Liver (tissue), 9 donors: ENCODE data around the gene CDH26. TPM values are rescaled to one million over a fixed set of nuclear protein-coding genes. Genes with fewer than 3 reads are reported as not detected.

Experiments
- DNase-seq: peaks from one replicate; pipeline ENCODE4 v3.0.0-alpha.2; 2017; ENCODE audit warnings: low spot score
- H3K27ac ChIP-seq, 2 donors: one replicate each; pipeline ENCODE4 v1.7.0; 2013; ENCODE audit warnings: inconsistent platforms in 2 of 2, low read length in 2 of 2, control low read depth in 1 of 2, low read depth in 1 of 2, mild to moderate bottlenecking in 1 of 2
- H3K27me3 ChIP-seq, 4 donors: one replicate each; pipeline versions ENCODE4 v1.6.1 to v1.7.0; 2013; ENCODE audit warnings: low read length in 3 of 4, inconsistent platforms in 1 of 4, mild to moderate bottlenecking in 1 of 4, moderate library complexity in 1 of 4; ENCODE audit not compliant: control insufficient read depth in 4 of 4, insufficient read depth in 4 of 4
- H3K36me3 ChIP-seq, 4 donors: one replicate each; pipeline versions ENCODE4 v1.6.1 to v1.7.0; 2013; ENCODE audit warnings: low read length in 3 of 4, mild to moderate bottlenecking in 3 of 4, low read depth in 1 of 4, moderate library complexity in 1 of 4; ENCODE audit not compliant: control insufficient read depth in 4 of 4, insufficient read depth in 3 of 4
- H3K4me1 ChIP-seq, 4 donors: one replicate each; pipeline versions ENCODE4 v1.6.1 to v1.7.0; 2013; ENCODE audit warnings: low read length in 3 of 4, mild to moderate bottlenecking in 3 of 4, moderate library complexity in 1 of 4; ENCODE audit not compliant: control insufficient read depth in 4 of 4, insufficient read depth in 4 of 4
- H3K4me3 ChIP-seq, 3 donors: one replicate each; pipeline versions ENCODE4 v1.6.1 to v1.7.0; 2013; ENCODE audit warnings: low read length in 3 of 3, control low read depth in 1 of 3, low read depth in 1 of 3, mild to moderate bottlenecking in 1 of 3
- H3K9ac ChIP-seq, 2 donors: one replicate each; pipeline ENCODE4 v1.7.0; 2013; ENCODE audit warnings: low read length in 2 of 2, mild to moderate bottlenecking in 2 of 2, moderate library complexity in 2 of 2, control low read depth in 1 of 2, low read depth in 1 of 2
- H3K9me3 ChIP-seq, 4 donors: one replicate each; pipeline versions ENCODE4 v1.6.1 to v1.7.0; 2013; ENCODE audit warnings: low read length in 3 of 4; ENCODE audit not compliant: control insufficient read depth in 4 of 4
- ATF3 ChIP-seq: IDR thresholded peaks from 2 replicates; pipeline ENCODE4 v1.6.1; 2016; ENCODE audit warnings: antibody characterized with exemption
- GABPA ChIP-seq, 2 donors: IDR thresholded peaks in 1 of 2; conservative IDR thresholded peaks in 1 of 2; 2 replicates each; pipeline ENCODE4 v1.6.1; 2016; ENCODE audit warnings: antibody characterized with exemption in 2 of 2, mild to moderate bottlenecking in 1 of 2, moderate library complexity in 1 of 2
- HNF4A ChIP-seq, 2 donors: conservative IDR thresholded peaks; 2 replicates each; pipeline ENCODE4 v1.6.1; 2016; ENCODE audit warnings: antibody characterized with exemption in 2 of 2, mild to moderate bottlenecking in 2 of 2
- HNF4G ChIP-seq: IDR thresholded peaks from 2 replicates; pipeline ENCODE4 v1.6.1; 2016; ENCODE audit warnings: antibody characterized with exemption
- JUND ChIP-seq, 2 donors: IDR thresholded peaks; 2 replicates each; pipeline ENCODE4 v1.6.1; 2016; ENCODE audit warnings: antibody characterized with exemption in 2 of 2
- MAX ChIP-seq: IDR thresholded peaks from 2 replicates; pipeline ENCODE4 v1.6.1; 2016; ENCODE audit warnings: antibody characterized with exemption
- NR2F2 ChIP-seq: IDR thresholded peaks from 2 replicates; pipeline ENCODE4 v1.6.1; 2016; ENCODE audit warnings: antibody characterized with exemption
- RAD21 ChIP-seq, 2 donors: IDR thresholded peaks; 2 replicates each; pipeline ENCODE4 v1.6.1; 2016; ENCODE audit warnings: antibody characterized with exemption in 2 of 2, mild to moderate bottlenecking in 2 of 2
- RXRA ChIP-seq, 2 donors: IDR thresholded peaks; 2 replicates each; pipeline ENCODE4 v1.6.1; 2017 to 2018; ENCODE audit warnings: antibody characterized with exemption in 2 of 2, mild to moderate bottlenecking in 1 of 2
- SP1 ChIP-seq: IDR thresholded peaks from 2 replicates; pipeline ENCODE4 v1.6.1; 2018; ENCODE audit warnings: antibody characterized with exemption, mild to moderate bottlenecking
- TAF1 ChIP-seq: conservative IDR thresholded peaks from 2 replicates; pipeline ENCODE4 v1.6.1; 2016; ENCODE audit warnings: antibody characterized with exemption, mild to moderate bottlenecking
- YY1 ChIP-seq: IDR thresholded peaks from 2 replicates; pipeline ENCODE4 v1.6.1; 2016; ENCODE audit warnings: antibody characterized with exemption, mild to moderate bottlenecking
- ZBTB33 ChIP-seq: IDR thresholded peaks from 2 replicates; pipeline ENCODE4 v1.6.1; 2016; ENCODE audit warnings: antibody characterized with exemption
- WGBS: extraction: QIAGEN DNeasy Blood & Tissue Kit; methylation state at CpG from one replicate; pipeline ENCODE4 v1.1.7; 2013; 5-methylcytosine and 5-hydroxymethylcytosine counted together
- polyA plus RNA-seq, 2 donors: library from polyadenylated mRNA; stranded (reverse) in 1 of 2; unstranded in 1 of 2; fragments of 200-250 nt in 1 of 2; fragments of >200 nt in 1 of 2; fragmentation: Nextera tagmentation in 1 of 2; extraction: Ambion mirVana in 1 of 2; gene quantifications; one replicate each; pipeline versions ENCODE4 v1.2.1 to v1.2.3, GENCODE V29; 2013 to 2015
- total RNA-seq, 2 donors: library from RNA; depleted of rRNA; stranded (reverse); fragments of >200 nt; gene quantifications; one replicate each; pipeline ENCODE4 v1.2.3, GENCODE V29; 2014
- TF ChIP-seq, protein P1 (sequence below): IDR thresholded peaks from 2 replicates; pipeline ENCODE4 v1.6.1; 2016; ENCODE audit warnings: antibody characterized with exemption, mild to moderate bottlenecking
- TF ChIP-seq, protein P2 (sequence below): fragments of 150-350 bp; IDR thresholded peaks from 2 replicates; pipeline ENCODE4 v1.5.1; 2017; ENCODE audit warnings: improper control_type of control experiment, low read depth, low read length; ENCODE audit not compliant: missing input control
- donor health status: healthy.
- donor health status: healthy.
- donor health status: healthy.
- donor health status: healthy.
- donor health status: healthy.

CDH26 gene
- total and polyA plus RNA-seq, 4 donors = 0.03 to 0.70 (median 0.43) TPM

GRCh38 chr20:59933296-59933848 lies 24.9 kb upstream of the CDH26 start, which contains the start of gene SYCP2:
Gene SYCP2 (minus strand): TSS chr20:59933637. CDS start chr20:59922413, 11,224 bp downstream.
- Histone ChIP-seq H3K4me1 (peaks cover 0 to 12% (median 6%) of the 10 kb centered on the region in 4 donors), H3K9me3 (no peaks in the 10 kb centered on the region), H3K27me3 (peaks cover 0 to 8% (median 1%) of the 10 kb centered on the region in 4 donors), H3K36me3 (no peaks in the 10 kb centered on the region), H3K4me3 (peak within 1 kb of the TSS in 2 of 3 donors; percentile 36 to 48), H3K9ac (no peak within 1 kb of the TSS), H3K27ac (peak within 1 kb of the TSS; percentile 46 to 49)
- 33% methylated on average over 65 of the region's 65 CpGs for WGBS
- TF ChIP-seq TAF1 (no peak), GABPA (IDR thresholded peaks at IDR 0.05 in 1 of 2, conservative IDR thresholded peaks at IDR 0.05 in 1 of 2) (no peak), SP1 (no peak), JUND (IDR thresholded peaks at IDR 0.05) (no peak), NR2F2 (no peak), RAD21 (IDR thresholded peaks at IDR 0.05) (no peak), HNF4A (conservative IDR thresholded peaks at IDR 0.05) (no peak), RXRA (IDR thresholded peaks at IDR 0.05) (no peak), YY1 (no peak), MAX (no peak)
- TF ChIP-seq, protein P1, sequence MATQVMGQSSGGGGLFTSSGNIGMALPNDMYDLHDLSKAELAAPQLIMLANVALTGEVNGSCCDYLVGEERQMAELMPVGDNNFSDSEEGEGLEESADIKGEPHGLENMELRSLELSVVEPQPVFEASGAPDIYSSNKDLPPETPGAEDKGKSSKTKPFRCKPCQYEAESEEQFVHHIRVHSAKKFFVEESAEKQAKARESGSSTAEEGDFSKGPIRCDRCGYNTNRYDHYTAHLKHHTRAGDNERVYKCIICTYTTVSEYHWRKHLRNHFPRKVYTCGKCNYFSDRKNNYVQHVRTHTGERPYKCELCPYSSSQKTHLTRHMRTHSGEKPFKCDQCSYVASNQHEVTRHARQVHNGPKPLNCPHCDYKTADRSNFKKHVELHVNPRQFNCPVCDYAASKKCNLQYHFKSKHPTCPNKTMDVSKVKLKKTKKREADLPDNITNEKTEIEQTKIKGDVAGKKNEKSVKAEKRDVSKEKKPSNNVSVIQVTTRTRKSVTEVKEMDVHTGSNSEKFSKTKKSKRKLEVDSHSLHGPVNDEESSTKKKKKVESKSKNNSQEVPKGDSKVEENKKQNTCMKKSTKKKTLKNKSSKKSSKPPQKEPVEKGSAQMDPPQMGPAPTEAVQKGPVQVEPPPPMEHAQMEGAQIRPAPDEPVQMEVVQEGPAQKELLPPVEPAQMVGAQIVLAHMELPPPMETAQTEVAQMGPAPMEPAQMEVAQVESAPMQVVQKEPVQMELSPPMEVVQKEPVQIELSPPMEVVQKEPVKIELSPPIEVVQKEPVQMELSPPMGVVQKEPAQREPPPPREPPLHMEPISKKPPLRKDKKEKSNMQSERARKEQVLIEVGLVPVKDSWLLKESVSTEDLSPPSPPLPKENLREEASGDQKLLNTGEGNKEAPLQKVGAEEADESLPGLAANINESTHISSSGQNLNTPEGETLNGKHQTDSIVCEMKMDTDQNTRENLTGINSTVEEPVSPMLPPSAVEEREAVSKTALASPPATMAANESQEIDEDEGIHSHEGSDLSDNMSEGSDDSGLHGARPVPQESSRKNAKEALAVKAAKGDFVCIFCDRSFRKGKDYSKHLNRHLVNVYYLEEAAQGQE = no peak
- DNase-seq = no peak

GRCh38 chr20:59933849-59934585 lies 24.2 kb upstream of the CDH26 start:
- peak; percentile 79 for DNase-seq
- 12% methylated on average over 59 of the region's 59 CpGs for WGBS
- no peak overlapping the region for H3K9ac ChIP-seq
- peaks cover 0 to 14% (median 8%) of the 10 kb centered on the region in 4 donors for H3K4me1 ChIP-seq
- H3K9me3 ChIP-seq = no peaks in the 10 kb centered on the region
- H3K4me3 ChIP-seq = peak overlapping the region in 2 of 3 donors; percentile 36 to 48
- peaks cover 0 to 8% (median 1%) of the 10 kb centered on the region in 4 donors for H3K27me3 ChIP-seq
- TF ChIP-seq HNF4G (no peak), TAF1 (no peak), RAD21 (IDR thresholded peaks at IDR 0.05) (peak in 1 of 2 donors; percentile 52), SP1 (no peak), YY1 (no peak), MAX (no peak), ZBTB33 (no peak), RXRA (IDR thresholded peaks at IDR 0.05) (no peak), ATF3 (no peak)
- TF ChIP-seq, protein P2, sequence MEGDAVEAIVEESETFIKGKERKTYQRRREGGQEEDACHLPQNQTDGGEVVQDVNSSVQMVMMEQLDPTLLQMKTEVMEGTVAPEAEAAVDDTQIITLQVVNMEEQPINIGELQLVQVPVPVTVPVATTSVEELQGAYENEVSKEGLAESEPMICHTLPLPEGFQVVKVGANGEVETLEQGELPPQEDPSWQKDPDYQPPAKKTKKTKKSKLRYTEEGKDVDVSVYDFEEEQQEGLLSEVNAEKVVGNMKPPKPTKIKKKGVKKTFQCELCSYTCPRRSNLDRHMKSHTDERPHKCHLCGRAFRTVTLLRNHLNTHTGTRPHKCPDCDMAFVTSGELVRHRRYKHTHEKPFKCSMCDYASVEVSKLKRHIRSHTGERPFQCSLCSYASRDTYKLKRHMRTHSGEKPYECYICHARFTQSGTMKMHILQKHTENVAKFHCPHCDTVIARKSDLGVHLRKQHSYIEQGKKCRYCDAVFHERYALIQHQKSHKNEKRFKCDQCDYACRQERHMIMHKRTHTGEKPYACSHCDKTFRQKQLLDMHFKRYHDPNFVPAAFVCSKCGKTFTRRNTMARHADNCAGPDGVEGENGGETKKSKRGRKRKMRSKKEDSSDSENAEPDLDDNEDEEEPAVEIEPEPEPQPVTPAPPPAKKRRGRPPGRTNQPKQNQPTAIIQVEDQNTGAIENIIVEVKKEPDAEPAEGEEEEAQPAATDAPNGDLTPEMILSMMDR = peak; percentile 65
- TF ChIP-seq, protein P1 = peak; percentile 83
- H3K27ac ChIP-seq = peak overlapping the region; percentile 46 to 49
- H3K36me3 ChIP-seq = no peaks in the 10 kb centered on the region
